Measurements from ENCODE around the gene KRT71.
"Not testable (repeated sequence)": the region's sequence is repeated elsewhere in the genome, so short reads cannot be mapped to it uniquely, and the experiment has no call there.

Gene KRT71

GRCh38 chr12:52519826-52520662 lies 32.9 kb downstream of the KRT71 start, which contains the start of gene KRT5:
Gene KRT5 (minus strand): TSS chr12:52520394. CDS start chr12:52520296, 98 bp downstream.
- no peak for DNase-seq

- DNase-seq, result no peak
These were observed 33.6 kb downstream of the KRT71 start for GRCh38 chr12:52519387-52519703.

DNA sequence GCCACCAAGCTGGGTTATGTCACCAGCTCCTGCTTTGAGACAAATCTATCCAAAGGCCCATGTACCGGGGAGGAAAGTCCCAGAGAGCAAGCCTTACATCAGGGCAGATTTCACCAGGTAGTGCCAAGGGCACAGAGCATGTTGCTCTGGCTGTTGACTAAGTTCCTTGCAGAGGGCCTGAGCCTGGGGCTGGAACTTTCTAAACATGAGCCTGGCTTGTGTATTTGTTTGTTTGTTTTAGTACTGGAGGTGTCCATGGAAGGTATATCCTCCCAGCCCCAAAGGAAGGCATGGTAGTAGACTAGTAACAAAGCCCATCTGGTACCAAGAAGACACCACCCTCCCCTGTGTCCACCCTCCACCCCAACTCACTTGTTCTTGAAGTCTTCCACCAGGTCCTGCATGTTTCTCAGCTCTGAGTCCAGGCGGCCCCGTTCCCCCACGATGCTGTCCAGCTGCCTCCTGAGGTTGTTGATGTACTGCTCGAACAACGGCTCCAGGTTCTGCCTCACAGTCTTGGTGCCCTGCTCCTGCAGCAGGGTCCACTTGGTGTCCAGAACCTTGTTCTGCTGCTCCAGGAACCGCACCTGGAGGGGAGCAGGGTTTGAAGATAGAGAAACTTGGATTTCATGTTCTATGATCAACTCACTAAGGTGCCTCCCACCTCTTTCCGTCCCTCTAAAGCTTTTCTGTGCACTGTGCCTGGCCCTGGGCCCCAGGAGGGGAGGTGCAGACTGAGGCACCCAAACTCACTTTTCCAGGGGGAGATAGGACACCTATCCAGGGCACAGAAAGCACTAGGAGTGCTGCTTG lies 34.2 kb downstream of the KRT71 start:
- DNase-seq, result no peak

DNA sequence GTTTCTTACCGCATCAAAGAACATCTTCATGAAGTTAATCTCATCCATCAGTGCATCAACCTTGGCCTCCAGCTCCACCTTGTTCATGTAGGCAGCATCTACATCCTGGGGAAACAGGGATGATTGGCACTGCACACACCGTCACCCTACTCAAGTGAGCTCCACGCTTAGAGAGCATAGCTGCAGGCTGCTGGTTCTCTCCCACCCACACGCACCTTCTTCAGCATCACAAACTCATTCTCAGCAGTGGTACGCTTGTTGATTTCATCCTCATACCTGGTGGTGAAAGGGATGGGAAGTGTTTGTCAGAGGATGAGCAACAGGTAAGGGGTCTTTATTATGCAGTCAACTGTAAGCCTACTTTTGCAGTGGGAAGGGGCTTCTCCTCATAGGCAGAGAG lies 35.1 kb downstream of the KRT71 start:
- DNase-seq, result no peak

GRCh38 chr12:52517005-52517835 lies 35.7 kb downstream of the KRT71 start:
- no peak for DNase-seq

GRCh38 chr12:52515927-52516831 lies 36.8 kb downstream of the KRT71 start:
- no peak for DNase-seq

- no peak for DNase-seq
These were observed 37.7 kb downstream of the KRT71 start for GRCh38 chr12:52515319-52515646.

- DNase-seq, result no peak
These were observed 38.2 kb downstream of the KRT71 start for GRCh38 chr12:52514471-52515318.

GRCh38 chr12:52513736-52514135 lies 39.2 kb downstream of the KRT71 start:
- DNase-seq, result no peak

DNA sequence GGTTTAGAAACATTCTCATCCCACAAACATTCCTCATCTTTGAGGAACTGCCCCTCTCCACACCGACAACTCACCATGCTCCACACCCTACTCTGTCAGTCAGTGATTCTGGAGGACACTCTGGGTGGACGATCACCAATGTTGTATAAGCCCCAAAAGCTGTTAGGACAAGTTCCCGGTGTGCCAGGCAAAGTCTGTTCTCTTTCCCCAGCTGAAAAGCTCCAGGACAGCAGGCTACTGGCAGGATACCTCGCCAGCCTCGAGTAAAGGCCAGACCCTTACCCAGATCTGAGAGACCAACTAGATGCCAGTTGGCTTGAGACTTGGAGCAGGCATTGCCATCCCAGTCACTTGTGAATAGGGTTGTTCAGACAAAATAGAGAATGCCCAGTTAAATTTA lies 44.7 kb downstream of the KRT71 start:
- no peak for DNase-seq

DNA sequence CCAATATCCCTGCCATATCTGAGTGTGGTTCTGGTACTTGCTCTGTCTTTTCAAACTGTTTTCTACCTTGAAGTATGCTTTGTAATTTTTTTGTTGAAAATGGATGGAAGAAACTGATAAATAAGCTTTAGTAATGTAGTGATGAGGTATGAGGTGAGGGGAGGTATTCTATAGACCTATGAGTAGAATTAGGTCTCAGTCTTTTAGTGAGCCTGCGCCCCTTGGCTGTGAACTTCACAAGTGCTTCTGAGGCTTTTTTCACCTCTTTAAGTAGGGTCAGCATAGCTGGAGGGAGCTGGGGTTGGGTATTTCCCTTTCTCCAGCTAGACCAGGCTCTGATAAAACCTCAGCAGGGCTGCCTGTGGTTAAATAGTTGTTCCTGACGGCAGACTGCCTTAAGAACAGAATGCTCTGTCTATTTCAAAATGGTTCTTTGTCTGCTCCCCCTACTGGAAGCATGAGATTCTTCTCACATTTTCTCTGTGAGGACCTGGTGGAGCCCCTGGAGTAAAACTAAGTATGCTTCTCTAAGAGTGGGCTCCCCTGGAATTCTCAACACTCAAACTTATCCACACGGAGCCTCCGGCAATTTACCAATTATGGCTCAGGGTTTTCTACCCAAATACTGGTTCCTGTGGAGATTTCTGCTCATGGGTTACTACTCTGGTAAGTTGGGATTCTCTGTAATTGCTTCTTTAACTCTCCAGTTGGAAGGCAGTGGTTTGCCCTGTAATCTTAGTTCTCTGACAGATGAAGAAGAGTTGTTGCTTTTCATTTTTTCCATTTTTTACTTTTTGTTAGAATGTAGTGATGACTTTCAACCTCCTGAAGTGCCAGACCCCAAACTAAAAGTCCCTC lies 45.9 kb downstream of the KRT71 start:
- peak in 1 of 2 donors; percentile 35 for DNase-seq

- DNase-seq, result no peak
These were observed 50.1 kb downstream of the KRT71 start for GRCh38 chr12:52502877-52503276.

DNA sequence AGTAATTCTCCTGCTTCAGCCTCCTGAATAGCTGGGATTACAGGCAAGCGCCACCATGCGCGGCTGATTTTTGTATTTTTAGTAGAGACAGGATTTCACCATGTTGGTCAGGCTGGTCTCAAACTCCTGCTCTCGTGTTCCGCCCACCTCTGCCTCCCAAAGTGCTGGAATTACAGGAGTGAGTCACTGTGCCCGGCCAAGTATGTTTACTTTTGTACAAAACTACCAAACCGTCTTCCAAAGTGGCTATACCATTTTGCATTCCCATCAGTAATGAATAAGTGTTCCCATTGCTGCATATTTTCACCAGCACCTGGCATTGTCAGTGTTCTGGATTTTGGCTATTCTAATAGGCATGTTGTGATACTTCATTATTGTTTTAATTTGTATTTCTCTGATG lies 51.5 kb downstream of the KRT71 start:
- no peak for DNase-seq

DNA sequence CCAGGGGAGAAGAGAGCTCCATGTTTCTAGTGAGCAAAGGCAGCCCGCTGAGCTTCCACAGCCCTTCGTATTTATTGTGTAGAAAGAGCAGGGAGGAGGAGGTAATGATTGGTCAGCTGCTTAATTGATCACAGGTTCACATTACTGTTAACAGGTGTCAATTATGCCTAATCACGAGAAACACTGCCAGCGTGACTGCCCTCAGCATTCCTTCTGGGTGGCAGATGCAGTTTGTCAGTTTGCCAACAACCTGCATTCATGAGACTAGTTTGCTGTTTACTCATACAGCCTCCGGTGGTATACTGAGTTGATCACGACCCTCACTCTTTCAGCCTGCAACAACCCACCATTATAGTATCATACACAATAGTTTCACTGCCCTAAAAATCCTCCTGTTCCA lies 52.4 kb downstream of the KRT71 start:
- not testable (repeated sequence) for DNase-seq

GRCh38 chr12:52499806-52500560 lies 53.0 kb downstream of the KRT71 start:
- no peak for DNase-seq

DNA sequence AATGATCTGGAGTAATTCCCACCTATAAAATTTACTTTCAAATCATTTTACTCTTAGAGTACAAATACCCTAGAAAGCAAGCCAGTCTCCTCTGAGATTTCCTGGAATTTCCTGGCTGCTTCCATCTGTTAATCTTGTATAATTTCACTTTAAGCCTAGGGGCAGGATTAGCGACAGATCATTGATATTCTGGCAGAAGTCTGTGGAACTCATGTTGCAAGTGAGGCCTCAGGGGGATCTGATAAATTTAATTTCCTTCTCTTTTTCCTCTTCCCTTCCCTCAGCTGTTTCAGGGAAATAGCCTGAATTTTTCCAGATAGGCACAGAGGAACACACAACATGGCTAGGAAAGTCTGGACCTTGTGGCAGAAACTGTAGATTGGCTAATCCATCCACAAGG lies 54.0 kb downstream of the KRT71 start:
- DNase-seq, result no peak

GRCh38 chr12:52497975-52498374 lies 55.0 kb downstream of the KRT71 start:
- DNase-seq, result no peak

- DNase-seq, result no peak
These were observed 56.3 kb downstream of the KRT71 start for GRCh38 chr12:52496590-52497071.

GRCh38 chr12:52496054-52496453 lies 56.9 kb downstream of the KRT71 start:
- no peak for DNase-seq
